Progenitor cell of endocrine pancreas (in vitro differentiated cells): ENCODE results near the gene ZNF396. TPM values are rescaled to one million over a fixed set of nuclear protein-coding genes. Genes with fewer than 3 reads are reported as not detected.

Experiments
- DNase-seq: peaks from one replicate; pipeline ENCODE4 v3.0.0; 2021; ENCODE audit warnings: low spot score; ENCODE audit not compliant: unreplicated experiment
- H3K27ac Mint-ChIP-seq: 2 replicates; pipeline ENCODE4 v1.8.0; 2021; ENCODE audit warnings: mild to moderate bottlenecking, moderate library complexity, mixed read lengths
- H3K27me3 Mint-ChIP-seq: 2 replicates; pipeline ENCODE4 v1.8.0; 2021; ENCODE audit warnings: mixed read lengths
- H3K36me3 Mint-ChIP-seq: 2 replicates; pipeline ENCODE4 v1.8.0; 2022; ENCODE audit warnings: mixed read lengths; ENCODE audit not compliant: insufficient read depth
- H3K4me1 Mint-ChIP-seq: 2 replicates; pipeline ENCODE4 v1.8.0; 2021; ENCODE audit warnings: low read depth, mixed read lengths
- H3K4me3 Mint-ChIP-seq: 2 replicates; pipeline ENCODE4 v1.8.0; 2021; ENCODE audit warnings: low read depth, mild to moderate bottlenecking, moderate library complexity, mixed read lengths
- H3K9me3 Mint-ChIP-seq: 2 replicates; pipeline ENCODE4 v1.8.0; 2021; ENCODE audit warnings: low read depth, mixed read lengths
- CTCF ChIP-seq: fragments of 200-600 bp; sonication (generic); IDR thresholded peaks from one replicate; pipeline ENCODE4 v1.5.0; 2021; ENCODE audit warnings: antibody characterized with exemption, mild to moderate bottlenecking; ENCODE audit not compliant: unreplicated experiment
- total RNA-seq: library from RNA; stranded (reverse); gene quantifications from 2 replicates; pipeline ENCODE4 v1.2.1, GENCODE V29; 2021

ZNF396 gene
- total RNA-seq, 1 donor from 2014 or later = 4.5 TPM

DNA sequence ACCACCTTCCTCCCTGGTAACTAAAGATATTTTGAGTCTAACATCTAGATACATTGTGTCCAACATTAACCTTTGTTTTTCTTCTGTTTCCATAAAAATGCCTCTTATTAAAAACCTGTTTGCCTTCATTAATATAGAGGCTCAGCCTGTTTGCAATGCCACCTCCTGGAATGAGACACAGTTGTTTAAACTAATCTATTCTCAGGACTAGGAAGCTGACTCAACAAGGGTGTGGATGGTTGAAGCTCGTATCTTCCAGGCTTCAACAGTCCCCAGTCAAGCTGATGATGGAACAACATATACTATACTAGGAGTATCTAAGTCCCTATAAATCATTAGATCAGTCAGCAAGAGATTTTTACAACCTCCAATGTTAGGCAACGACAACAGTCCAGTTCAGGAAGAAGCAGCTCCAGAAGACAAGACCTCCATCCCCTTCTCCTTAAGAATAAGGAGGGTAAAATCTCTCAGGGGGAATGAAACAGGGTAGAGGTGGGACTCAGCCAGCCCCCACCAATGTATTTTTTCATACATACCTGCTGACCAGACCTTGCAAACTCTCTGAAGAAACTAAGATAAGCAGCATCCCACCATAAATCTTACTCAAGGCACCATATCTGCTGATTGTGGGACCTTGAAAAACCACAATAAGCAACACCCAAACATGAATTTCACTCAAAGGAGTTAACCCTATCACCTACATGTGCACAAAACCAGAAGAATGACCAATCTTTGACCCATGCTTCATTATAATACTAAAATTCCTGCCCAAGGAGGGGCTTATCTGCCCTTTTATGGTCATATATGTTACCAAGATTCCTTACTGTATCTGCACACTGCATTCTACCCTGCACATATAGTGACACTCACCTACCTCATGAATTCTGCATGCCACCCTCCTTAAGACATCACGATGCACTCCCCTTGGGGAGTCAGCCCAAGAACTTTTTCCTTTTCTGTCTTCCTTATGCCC, 54.4 kb downstream of the ZNF396 start:
- Mint-ChIP-seq H3K4me3 (no peak overlapping the region), H3K9me3 (no peaks in the 10 kb centered on the region), H3K36me3 (peaks cover 1% of the 10 kb centered on the region), H3K4me1 (no peaks in the 10 kb centered on the region), H3K27ac (peak overlapping the region; percentile 13), H3K27me3 (no peaks in the 10 kb centered on the region)
- DNase-seq = no peak
- TF ChIP-seq CTCF = no peak

Other genes starting within 250 kb of the ZNF396 start
- 41.2 and 43.6 TPM in 2 replicates for gene ZNF397, start 136.3 kb downstream of the ZNF396 start, total RNA-seq
- gene ZSCAN30, start 87.1 kb downstream of the ZNF396 start, total RNA-seq = 27.1 and 34.5 TPM in 2 replicates
- gene ZNF24, start 32.9 kb downstream of the ZNF396 start, total RNA-seq = 70.3 and 76.1 TPM in 2 replicates
- 30.0 and 31.6 TPM in 2 replicates for gene INO80C, start 120.6 kb upstream of the ZNF396 start, total RNA-seq
- 92.1 and 92.8 TPM in 2 replicates for gene GALNT1, start 204.4 kb upstream of the ZNF396 start, total RNA-seq